PC-3 (cell line): ENCODE data around the gene MAGED2.

Source experiments
- CTCF ChIP-seq: fragments of 300-600 bp; sonication (generic); conservative IDR thresholded peaks from 2 replicates; pipeline ENCODE4 v1.5.1; 2017; ENCODE audit warnings: antibody characterized with exemption, low read depth, mild to moderate bottlenecking, low read length
- EZH2 ChIP-seq: fragments of 300-600 bp; sonication (generic); IDR thresholded peaks from one replicate; pipeline ENCODE4 v1.6.1; 2017; ENCODE audit warnings: antibody characterized with exemption, mild to moderate bottlenecking, low read length; ENCODE audit not compliant: unreplicated experiment
- EZH2phosphoT487 ChIP-seq: fragments of 300-600 bp; sonication (generic); IDR thresholded peaks from 2 replicates; pipeline ENCODE4 v1.6.1; 2018; ENCODE audit warnings: mild to moderate bottlenecking, antibody characterized with exemption, low read length, borderline replicate concordance

- no peak for TF ChIP-seq CTCF
- no peak for TF ChIP-seq EZH2phosphoT487
- TF ChIP-seq EZH2, result no peak
Observed at GRCh38 chrX:54798137-54798536, 9.4 kb upstream of the MAGED2 start, which contains the start of gene ITIH6.
